A549 (cell line): ENCODE data around the gene RNF213.
"Not testable (repeated sequence)": the region's sequence is repeated elsewhere in the genome, so short reads cannot be mapped to it uniquely, and the experiment has no call there.

Experiments
- BHLHE40 ChIP-seq: IDR thresholded peaks from 2 replicates; pipeline ENCODE4 v1.6.1; 2012; ENCODE audit warnings: low read depth, low read length, inconsistent platforms
- CTCF ChIP-seq: fragments of >200 bp; sonication (Bioruptor Twin); formaldehyde crosslinking; IDR thresholded peaks from 3 replicates; pipeline ENCODE4 v1.5.1; 2016
- EP300 ChIP-seq, 2 experiments: fragments of >200 bp; sonication (Bioruptor Twin); formaldehyde crosslinking; IDR thresholded peaks; 2 replicates in 1 of 2; 3 replicates in 1 of 2; pipeline ENCODE4 v1.6.1; 2016 to 2017
- NFE2L2 ChIP-seq: fragments of 150-350 bp; conservative IDR thresholded peaks from 2 replicates; pipeline ENCODE4 v1.6.1; 2014; ENCODE audit warnings: low read length
- POLR2A ChIP-seq: IDR thresholded peaks from 2 replicates; pipeline ENCODE4 v1.6.1; 2012; ENCODE audit warnings: mild to moderate bottlenecking, low read length
- RAD21 ChIP-seq, 2 experiments: fragments of >200 bp in 1 of 2; sonication (Bioruptor Twin) in 1 of 2; formaldehyde crosslinking in 1 of 2; IDR thresholded peaks in 1 of 2; conservative IDR thresholded peaks in 1 of 2; 2 replicates in 1 of 2; 3 replicates in 1 of 2; pipeline ENCODE4 v1.6.1; 2012 to 2018; ENCODE audit warnings: inconsistent platforms in 1 of 2
- RFX5 ChIP-seq: fragments of 450-650 bp; IDR thresholded peaks from 2 replicates; pipeline ENCODE4 v1.7.1; 2014; ENCODE audit warnings: antibody characterized with exemption, mild to moderate bottlenecking, moderate library complexity

- TF ChIP-seq BHLHE40; POLR2A; CTCF; RFX5; NFE2L2; RAD21 (conservative IDR thresholded peaks at IDR 0.05 in 1 of 2, IDR thresholded peaks at IDR 0.05 in 1 of 2); EP300 (IDR thresholded peaks at IDR 0.05): not testable (repeated sequence)
These were observed 147.3 kb downstream of the RNF213 start for GRCh38 chr17:80407917-80408316.
